Measurements from ENCODE around the gene PTPRA.

The PTPRA gene

GRCh38 chr20:2851086-2851485 is 22.2 kb upstream of the PTPRA start:
- no peak for DNase-seq

GRCh38 chr20:2858591-2858990 is 14.7 kb upstream of the PTPRA start:
- DNase-seq: no peak

GRCh38 chr20:2859330-2860121 is 13.8 kb upstream of the PTPRA start:
- no peak for DNase-seq

GRCh38 chr20:2864626-2865025 is 8.7 kb upstream of the PTPRA start:
- no peak for DNase-seq

GRCh38 chr20:2865101-2865500 is 8.2 kb upstream of the PTPRA start:
- no peak for DNase-seq

GRCh38 chr20:2865630-2866029 is 7.7 kb upstream of the PTPRA start:
- no peak for DNase-seq

- DNase-seq: no peak
Measured at GRCh38 chr20:2866236-2866635, 7.0 kb upstream of the PTPRA start.

- no peak for DNase-seq
Measured at GRCh38 chr20:2867081-2867864, 6.0 kb upstream of the PTPRA start.

GRCh38 chr20:2869381-2869780 is 3.9 kb upstream of the PTPRA start:
- no peak for DNase-seq

- DNase-seq: no peak
Measured at GRCh38 chr20:2871111-2871465, 2.2 kb upstream of the PTPRA start.

GRCh38 chr20:2871661-2872458 is 1.4 kb upstream of the PTPRA start:
- DNase-seq: peak; percentile 26

- DNase-seq: peak; percentile 88
Measured at GRCh38 chr20:2872459-2873009, 747 bp upstream of the PTPRA start.

GRCh38 chr20:2873747-2874041 is 413 bp downstream of the PTPRA start:
- DNase-seq: peak; percentile 64

GRCh38 chr20:2874456-2874855 is 1.2 kb downstream of the PTPRA start:
- peak; percentile 21 for DNase-seq

GRCh38 chr20:2875690-2876203 is 2.5 kb downstream of the PTPRA start:
- DNase-seq: no peak

GRCh38 chr20:2878515-2878914 is 5.2 kb downstream of the PTPRA start:
- DNase-seq: no peak

GRCh38 chr20:2879146-2879545 is 5.9 kb downstream of the PTPRA start:
- no peak for DNase-seq

GRCh38 chr20:2880650-2881049 is 7.4 kb downstream of the PTPRA start:
- DNase-seq: no peak

- no peak for DNase-seq
Measured at GRCh38 chr20:2883726-2884637, 10.7 kb downstream of the PTPRA start.

GRCh38 chr20:2887715-2888114 is 14.4 kb downstream of the PTPRA start:
- no peak for DNase-seq

- no peak for DNase-seq
Measured at GRCh38 chr20:2888224-2888955, 15.1 kb downstream of the PTPRA start.
